GM21619 (cell line): ENCODE measurements around the gene KRTAP10-2.
"Not testable (repeated sequence)": the region's sequence is repeated elsewhere in the genome, so short reads cannot be mapped to it uniquely, and the experiment has no call there.

ENCODE experiments used
- ATAC-seq: cut with Tn5 transposase; IDR thresholded peaks from one replicate; pipeline ENCODE4 v1.9.1; 2021; ENCODE audit not compliant: unreplicated experiment

KRTAP10-2 gene

GRCh38 chr21:44568261-44568660 lies 17.0 kb upstream of the KRTAP10-2 start:
- ATAC-seq, result no peak

- ATAC-seq, result no peak
Observed at GRCh38 chr21:44567481-44568171, 16.3 kb upstream of the KRTAP10-2 start.

- no peak for ATAC-seq
Observed at GRCh38 chr21:44566403-44566802, 15.1 kb upstream of the KRTAP10-2 start.

- no peak for ATAC-seq
Observed at GRCh38 chr21:44564886-44565598, 13.7 kb upstream of the KRTAP10-2 start.

- no peak for ATAC-seq
Observed at GRCh38 chr21:44564099-44564498, 12.8 kb upstream of the KRTAP10-2 start.

GRCh38 chr21:44558695-44559094 lies 7.4 kb upstream of the KRTAP10-2 start, which contains the start of gene KRTAP10-3:
KRTAP10-3 (minus strand) TSS chr21:44558795; CDS start chr21:44558715, 80 bp downstream.
- ATAC-seq, result no peak

- not testable (repeated sequence) for ATAC-seq
Observed at GRCh38 chr21:44558329-44558675, 7.0 kb upstream of the KRTAP10-2 start.

GRCh38 chr21:44557491-44558328 lies 6.4 kb upstream of the KRTAP10-2 start:
- no peak for ATAC-seq

- no peak for ATAC-seq
Observed at GRCh38 chr21:44556879-44557278, 5.6 kb upstream of the KRTAP10-2 start.

- ATAC-seq, result no peak
Observed at GRCh38 chr21:44555200-44555875, 4.0 kb upstream of the KRTAP10-2 start.

GRCh38 chr21:44552681-44553080 lies 1.4 kb upstream of the KRTAP10-2 start:
- ATAC-seq, result no peak

GRCh38 chr21:44552136-44552535 lies 831 bp upstream of the KRTAP10-2 start:
- no peak for ATAC-seq

GRCh38 chr21:44550807-44551206 lies 498 bp downstream of the KRTAP10-2 start:
- no peak for ATAC-seq

GRCh38 chr21:44550285-44550684 lies 1.0 kb downstream of the KRTAP10-2 start:
- not testable (repeated sequence) for ATAC-seq

GRCh38 chr21:44549525-44550211 lies 1.6 kb downstream of the KRTAP10-2 start:
- no peak for ATAC-seq

GRCh38 chr21:44548922-44549321 lies 2.4 kb downstream of the KRTAP10-2 start:
- no peak for ATAC-seq

GRCh38 chr21:44548381-44548780 lies 2.9 kb downstream of the KRTAP10-2 start:
- no peak for ATAC-seq

- ATAC-seq, result no peak
Observed at GRCh38 chr21:44547656-44548331, 3.5 kb downstream of the KRTAP10-2 start.

- no peak for ATAC-seq
Observed at GRCh38 chr21:44544566-44544965, 6.7 kb downstream of the KRTAP10-2 start.

- no peak for ATAC-seq
Observed at GRCh38 chr21:44542716-44543115, 8.6 kb downstream of the KRTAP10-2 start.
